ENCODE measurements around the gene CCND1.
"Not testable (repeated sequence)": the region's sequence is repeated elsewhere in the genome, so short reads cannot be mapped to it uniquely, and the experiment has no call there.

The CCND1 gene

GRCh38 chr11:69614085-69614484 is 26.9 kb upstream of the CCND1 start:
- no peaks in the 10 kb centered on the region for H3K9me3 ChIP-seq
- H3K36me3 ChIP-seq, result no peaks in the 10 kb centered on the region
- no peaks in the 10 kb centered on the region for H3K27me3 ChIP-seq
- H3K4me1 ChIP-seq, result no peaks in the 10 kb centered on the region
- TF ChIP-seq CTCF (IDR thresholded peaks at IDR 0.05; ENCODE audit: low read depth, low read length), result no peak
- H3K4me3 ChIP-seq (ENCODE audit: low read depth, low read length), result no peak overlapping the region
- DNase-seq, result no peak

GRCh38 chr11:69615545-69616278 is 25.2 kb upstream of the CCND1 start:
- Histone ChIP-seq H3K27me3 (no peaks in the 10 kb centered on the region), H3K4me3 (ENCODE audit: low read depth, low read length) (no peak overlapping the region), H3K4me1 (no peaks in the 10 kb centered on the region), H3K9me3 (no peaks in the 10 kb centered on the region), H3K36me3 (no peaks in the 10 kb centered on the region)
- TF ChIP-seq CTCF (IDR thresholded peaks at IDR 0.05; ENCODE audit: low read depth, low read length), result no peak
- DNase-seq, result no peak

- no peaks in the 10 kb centered on the region for H3K36me3 ChIP-seq
- no peak for TF ChIP-seq CTCF (IDR thresholded peaks at IDR 0.05; ENCODE audit: low read depth, low read length)
- no peaks in the 10 kb centered on the region for H3K27me3 ChIP-seq
- no peak for DNase-seq
- H3K4me3 ChIP-seq (ENCODE audit: low read depth, low read length), result no peak overlapping the region
- H3K4me1 ChIP-seq, result no peaks in the 10 kb centered on the region
- H3K9me3 ChIP-seq, result no peaks in the 10 kb centered on the region
Measured at GRCh38 chr11:69617220-69617619, 23.7 kb upstream of the CCND1 start.

- no peak for TF ChIP-seq CTCF (IDR thresholded peaks at IDR 0.05; ENCODE audit: low read depth, low read length)
- Histone ChIP-seq H3K9me3 (no peaks in the 10 kb centered on the region), H3K4me3 (ENCODE audit: low read depth, low read length) (no peak overlapping the region), H3K27me3 (no peaks in the 10 kb centered on the region), H3K36me3 (no peaks in the 10 kb centered on the region), H3K4me1 (no peaks in the 10 kb centered on the region)
- DNase-seq, result no peak
Measured at GRCh38 chr11:69617682-69618081, 23.3 kb upstream of the CCND1 start.

GRCh38 chr11:69618237-69618636 is 22.7 kb upstream of the CCND1 start:
- no peaks in the 10 kb centered on the region for H3K36me3 ChIP-seq
- no peaks in the 10 kb centered on the region for H3K27me3 ChIP-seq
- no peak overlapping the region for H3K4me3 ChIP-seq (ENCODE audit: low read depth, low read length)
- H3K9me3 ChIP-seq, result no peaks in the 10 kb centered on the region
- TF ChIP-seq CTCF (IDR thresholded peaks at IDR 0.05; ENCODE audit: low read depth, low read length), result no peak
- DNase-seq, result no peak
- no peaks in the 10 kb centered on the region for H3K4me1 ChIP-seq

GRCh38 chr11:69620683-69621290 is 20.2 kb upstream of the CCND1 start:
- H3K27me3 ChIP-seq, result no peaks in the 10 kb centered on the region
- DNase-seq, result no peak
- no peaks in the 10 kb centered on the region for H3K36me3 ChIP-seq
- H3K4me3 ChIP-seq (ENCODE audit: low read depth, low read length), result no peak overlapping the region
- H3K9me3 ChIP-seq, result no peaks in the 10 kb centered on the region
- TF ChIP-seq CTCF (IDR thresholded peaks at IDR 0.05; ENCODE audit: low read depth, low read length), result no peak
- no peaks in the 10 kb centered on the region for H3K4me1 ChIP-seq

- not testable (repeated sequence) for H3K4me1 ChIP-seq; H3K36me3 ChIP-seq; H3K4me3 ChIP-seq (ENCODE audit: low read depth, low read length); H3K9me3 ChIP-seq; DNase-seq; H3K27me3 ChIP-seq
Measured at GRCh38 chr11:69622097-69622681, 18.8 kb upstream of the CCND1 start.

Measured in BE2C (cell line).